ENCODE data around the gene CABLES1. TPM values are rescaled to one million over a fixed set of nuclear protein-coding genes. Genes with fewer than 3 reads are reported as not detected.
"Not testable (repeated sequence)": the region's sequence is repeated elsewhere in the genome, so short reads cannot be mapped to it uniquely, and the experiment has no call there.

Gene CABLES1
- total and polyA plus RNA-seq, 2 of the 8 experiments (the other 6 are each of a cell fraction or from before 2014, with no cell fraction given), result 9.2 to 26.4 TPM

DNA sequence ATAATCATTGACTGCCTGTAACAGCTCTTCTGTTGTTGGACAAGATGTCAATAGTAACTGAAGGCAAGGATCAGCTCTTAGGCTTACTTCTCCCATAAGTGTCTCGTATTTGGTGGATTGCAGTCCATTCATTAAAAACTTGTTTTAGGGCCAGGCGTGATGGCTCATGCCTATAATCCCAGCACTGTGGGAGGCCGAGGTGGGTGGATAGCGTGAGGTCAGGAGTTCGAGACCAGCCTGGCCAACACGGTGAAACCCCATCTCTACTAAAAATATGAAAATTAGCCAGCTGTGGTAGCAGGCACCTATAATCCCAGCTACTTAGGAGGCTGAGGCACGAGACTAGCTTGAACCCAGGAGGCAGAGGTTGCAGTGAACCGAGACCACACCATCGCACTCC lies 26.1 kb upstream of the CABLES1 start:
- 82% methylated on average over 9 of the region's 9 CpGs; no CpG with 5 or more reads in 1 of the 2 experiments for WGBS, 2 experiments (ENCODE audit: extremely low coverage in 1 of 2, insufficient coverage in 1 of 2, insufficient read length in 1 of 2, insufficient replicate concordance in 2 of 2, low coverage in 1 of 2, low lambda C conversion rate in 2 of 2, missing lambda C conversion rate in 1 of 2)

More for the DNA sequence above, 26.1 kb upstream of the CABLES1 start:
- H2BK20ac ChIP-seq (ENCODE audit: low read length); H3K27me3 ChIP-seq (replicated peaks in 1 of 4; ENCODE audit: control insufficient read depth in 3 of 4, extremely low read depth in 1 of 4, insufficient read depth in 3 of 4, low read length in 3 of 4); H2BK15ac ChIP-seq (ENCODE audit: low read length); H3K4me1 ChIP-seq (replicated peaks in 1 of 4; ENCODE audit: control insufficient read depth in 3 of 4, insufficient read depth in 4 of 4, low read length in 3 of 4); H3K27ac ChIP-seq (ENCODE audit: low read depth, low read length); H4K91ac ChIP-seq (replicated peaks; ENCODE audit: insufficient read length, low read length); H3K36me3 ChIP-seq (ENCODE audit: control insufficient read depth in 2 of 4, insufficient read depth in 4 of 4, low read length in 3 of 4); H3K56ac ChIP-seq (replicated peaks; ENCODE audit: insufficient read length, low read depth, low read length); H3K9me3 ChIP-seq (ENCODE audit: insufficient read depth in 2 of 2, low read depth in 1 of 2, low read length in 1 of 2); H3K79me1 ChIP-seq (ENCODE audit: low read depth, low read length); H2AK5ac ChIP-seq (ENCODE audit: low read depth, low read length); H4K20me1 ChIP-seq (replicated peaks in 1 of 2; ENCODE audit: control insufficient read depth in 1 of 2, insufficient read depth in 2 of 2, low read length in 2 of 2); H2AFZ ChIP-seq (ENCODE audit: low read length); H4K5ac ChIP-seq (ENCODE audit: insufficient read length, low read depth, low read length); H4K8ac ChIP-seq (ENCODE audit: extremely low read depth, insufficient read depth, low read length); DNase-seq (ENCODE audit: low read depth in 1 of 2, low spot score in 2 of 2); H3K18ac ChIP-seq (ENCODE audit: extremely low read depth, low read length); H3K9ac ChIP-seq (replicated peaks in 1 of 4; ENCODE audit: extremely low read depth in 1 of 4, low read depth in 3 of 4, low read length in 3 of 4); H2BK120ac ChIP-seq (replicated peaks; ENCODE audit: low read depth, low read length); H3K23ac ChIP-seq (ENCODE audit: insufficient read length); H3K79me2 ChIP-seq (ENCODE audit: control insufficient read depth in 1 of 2, insufficient read depth in 2 of 2, low read length in 2 of 2); H3K4me3 ChIP-seq (ENCODE audit: extremely low read depth in 1 of 4, insufficient read depth in 2 of 4, low read depth in 3 of 4, low read length in 4 of 4); H2BK12ac ChIP-seq (ENCODE audit: low read depth, low read length); H2BK5ac ChIP-seq (ENCODE audit: low read depth, low read length); H3K4me2 ChIP-seq (ENCODE audit: insufficient read depth in 1 of 2, low read depth in 2 of 2, low read length in 2 of 2); H3K23me2 ChIP-seq (ENCODE audit: low read depth, low read length); FAIRE-seq; H3K4ac ChIP-seq (replicated peaks; ENCODE audit: insufficient read length, low read depth, low read length); H3K14ac ChIP-seq (ENCODE audit: insufficient read length); POLR2A ChIA-PET (ENCODE audit: partially characterized antibody): not testable (repeated sequence)
- CTCF ChIA-PET (ENCODE audit: partially characterized antibody), result interaction anchor here (0.6 to 1.1 kb wide), 4 partner anchors 19 to 270 kb away, joined by 3 read pairs; no protein-coding TSS in a partner anchor
